Measurements from ENCODE around the gene SCN1B.
"Not testable (repeated sequence)": the region's sequence is repeated elsewhere in the genome, so short reads cannot be mapped to it uniquely, and the experiment has no call there.

SCN1B gene

DNA sequence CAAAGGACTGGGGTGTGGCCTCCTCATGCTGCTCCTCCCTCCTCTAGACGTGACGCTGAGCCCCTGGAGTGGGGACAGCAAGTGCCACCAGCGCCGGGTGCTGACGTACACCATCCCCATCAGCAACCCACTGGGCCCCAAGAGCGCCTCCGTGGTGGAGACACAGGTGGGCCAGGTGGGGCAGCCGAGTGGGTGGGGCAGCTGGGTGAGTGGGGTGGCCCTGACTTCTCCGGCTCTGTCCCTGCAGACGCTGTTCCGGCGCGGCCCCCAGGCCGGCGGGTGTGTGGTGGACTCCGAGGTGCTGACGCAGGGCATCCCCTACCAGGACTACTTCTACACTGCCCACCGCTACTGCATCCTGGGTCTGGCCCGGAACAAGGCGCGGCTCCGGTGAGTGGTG is 11.1 kb upstream of the SCN1B start:
- no peak for DNase-seq

DNA sequence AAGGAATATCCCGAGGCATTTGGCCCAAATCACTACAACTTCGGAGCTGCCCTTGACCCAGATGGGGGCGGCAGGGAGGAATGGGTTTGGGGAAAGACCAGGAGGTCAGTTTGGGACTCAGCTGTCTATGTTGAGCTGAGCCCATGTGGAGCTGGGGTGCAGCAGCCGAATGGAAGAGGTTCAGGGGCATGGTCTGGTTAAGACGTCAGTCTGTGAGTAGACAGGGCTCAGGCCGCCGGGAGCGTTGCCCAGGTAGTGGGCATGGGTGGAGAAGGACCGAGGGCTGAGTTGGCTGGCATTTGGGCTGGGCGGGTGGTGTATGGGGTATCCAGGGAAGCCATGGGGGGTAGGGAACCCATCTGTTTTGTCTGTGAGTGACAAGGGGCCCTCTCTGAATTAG is 9.3 kb upstream of the SCN1B start:
- DNase-seq: no peak

DNA sequence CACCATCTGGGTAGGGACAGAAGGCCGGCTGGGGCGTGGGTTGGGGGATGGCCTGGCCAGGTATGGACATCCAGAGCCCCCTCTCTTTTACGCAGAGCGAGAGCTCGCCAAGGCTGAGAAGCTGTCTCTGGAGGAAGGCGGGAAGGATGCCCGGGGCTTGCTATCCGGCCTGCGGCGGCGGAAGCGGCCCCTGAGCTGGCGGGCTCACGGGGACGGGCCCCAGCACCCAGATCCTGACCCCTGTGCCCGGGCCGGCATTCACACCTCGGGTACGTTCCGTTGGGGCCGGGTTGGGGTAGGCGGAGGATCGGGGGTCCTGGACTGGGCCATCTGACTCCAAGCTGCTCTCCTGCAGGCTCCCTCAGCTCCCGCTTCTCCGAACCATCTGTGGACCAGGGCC is 8.7 kb upstream of the SCN1B start:
- DNase-seq: no peak

DNA sequence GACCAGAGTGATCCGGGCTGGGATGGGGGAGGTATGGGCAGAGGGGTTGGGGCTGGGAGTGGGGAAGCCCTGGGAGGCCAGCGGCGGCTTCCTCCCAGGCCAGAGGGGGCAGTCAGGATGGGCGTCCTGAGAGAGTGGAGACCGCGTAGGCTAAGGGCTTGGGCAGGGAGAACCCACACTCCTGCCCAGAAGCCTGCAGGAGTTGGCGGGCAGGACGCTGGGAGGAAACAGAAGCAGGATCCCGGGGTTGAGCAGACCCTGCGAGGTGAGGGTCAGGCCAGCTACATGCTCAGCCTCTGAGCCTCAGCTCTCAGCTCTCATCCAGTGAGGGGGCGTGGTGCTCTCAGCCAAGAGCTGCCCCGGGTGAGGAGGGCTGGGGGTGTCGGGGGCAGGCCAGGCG is 7.8 kb upstream of the SCN1B start:
- DNase-seq: no peak

DNA sequence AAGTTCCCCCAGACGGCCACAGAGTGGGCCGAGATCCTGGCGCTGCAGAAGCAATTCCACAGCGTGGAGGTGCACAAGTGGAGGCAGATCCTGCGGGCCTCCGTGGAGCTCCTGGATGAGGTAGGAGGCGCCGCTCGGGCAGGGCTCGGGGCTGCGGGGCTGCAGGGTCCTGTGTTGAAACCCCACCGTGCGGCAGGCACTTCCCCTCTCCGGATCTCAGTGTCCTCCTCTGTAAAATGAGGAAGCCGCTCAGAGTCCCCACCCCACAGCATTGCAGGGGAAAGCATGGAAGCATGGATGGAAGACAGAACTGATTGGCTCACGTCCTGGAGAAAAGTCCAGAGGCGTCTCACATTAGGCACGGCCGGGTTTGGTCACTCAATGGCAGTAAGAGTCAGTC is 6.8 kb upstream of the SCN1B start:
- DNase-seq: no peak

DNA sequence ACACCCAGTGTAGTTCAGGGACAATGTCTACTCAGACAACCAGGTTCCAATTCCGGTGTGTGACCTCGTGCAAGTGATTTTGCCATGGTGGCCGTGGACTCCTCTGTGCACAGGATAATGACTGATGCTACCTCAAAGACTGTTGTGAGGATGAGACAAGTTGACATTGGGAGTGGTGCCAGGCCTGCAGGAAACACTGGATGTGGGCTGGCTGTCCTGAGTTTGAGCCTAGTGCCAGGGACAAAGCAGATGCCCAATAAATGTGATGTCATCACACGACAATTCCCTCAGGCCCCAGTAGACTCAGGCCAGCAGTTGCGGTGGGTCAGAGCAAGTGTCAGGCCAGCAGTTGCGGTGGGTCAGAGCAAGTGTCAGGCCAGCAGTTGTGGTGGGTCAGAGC is 6.2 kb upstream of the SCN1B start:
- no peak for DNase-seq

DNA sequence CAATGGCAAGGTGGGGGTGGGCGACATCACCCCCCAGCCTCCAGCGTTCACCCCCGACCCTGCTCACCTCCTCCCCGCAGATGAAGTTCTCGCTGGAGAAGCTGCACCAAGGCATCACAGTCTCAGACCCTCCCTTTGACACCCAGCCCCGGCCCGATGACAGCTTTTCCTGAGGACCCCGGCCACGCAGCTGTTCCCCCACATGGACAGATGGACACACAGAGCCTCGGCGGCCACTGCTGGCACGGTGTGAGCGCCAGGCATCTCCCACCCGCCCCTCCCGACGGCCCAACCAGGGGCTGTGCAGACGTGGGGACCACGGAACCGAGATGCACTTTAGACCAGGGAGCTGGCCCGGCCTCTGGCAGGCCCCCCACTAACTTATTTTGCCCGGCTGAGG is 4.3 kb upstream of the SCN1B start:
- no peak for DNase-seq

DNA sequence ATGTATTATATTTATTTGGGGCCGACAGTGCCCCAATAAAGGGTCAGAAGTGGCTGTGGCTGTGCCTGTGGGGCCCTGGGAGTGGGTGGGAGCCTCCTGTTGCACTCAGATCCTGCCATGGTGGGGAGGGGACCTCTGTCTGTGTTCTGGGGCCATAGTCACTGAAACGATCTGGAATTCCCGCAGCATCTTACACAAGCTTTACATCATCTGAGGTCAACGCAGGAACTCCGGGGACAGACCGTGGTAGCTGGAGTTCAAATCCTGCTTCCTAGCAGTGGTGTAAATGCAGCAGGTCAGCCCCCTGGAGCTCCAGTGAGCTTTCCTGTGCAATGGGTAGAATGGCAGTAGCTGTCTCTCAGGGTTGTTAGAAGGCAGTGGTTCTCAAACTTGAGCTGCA is 3.9 kb upstream of the SCN1B start:
- DNase-seq: no peak

DNA sequence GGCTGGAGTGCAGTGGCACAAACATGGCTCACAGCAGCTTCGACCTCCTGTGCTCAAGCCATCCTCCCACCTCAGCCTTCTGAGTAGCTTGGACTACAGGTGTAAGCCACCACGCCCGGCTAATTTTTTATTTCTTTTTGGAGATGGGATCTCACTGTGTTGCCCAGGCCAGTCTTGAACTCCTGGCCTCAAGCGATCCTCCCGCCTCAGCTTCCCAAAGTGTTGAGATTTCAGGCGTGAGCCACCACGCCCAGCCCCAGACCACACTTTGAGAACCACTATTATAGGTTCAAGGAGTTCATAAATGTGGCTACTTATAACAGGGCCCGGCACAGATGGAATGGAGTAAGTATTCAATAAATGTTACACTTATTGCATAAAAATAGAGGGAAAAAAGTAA is 3.3 kb upstream of the SCN1B start:
- DNase-seq: no peak

DNA sequence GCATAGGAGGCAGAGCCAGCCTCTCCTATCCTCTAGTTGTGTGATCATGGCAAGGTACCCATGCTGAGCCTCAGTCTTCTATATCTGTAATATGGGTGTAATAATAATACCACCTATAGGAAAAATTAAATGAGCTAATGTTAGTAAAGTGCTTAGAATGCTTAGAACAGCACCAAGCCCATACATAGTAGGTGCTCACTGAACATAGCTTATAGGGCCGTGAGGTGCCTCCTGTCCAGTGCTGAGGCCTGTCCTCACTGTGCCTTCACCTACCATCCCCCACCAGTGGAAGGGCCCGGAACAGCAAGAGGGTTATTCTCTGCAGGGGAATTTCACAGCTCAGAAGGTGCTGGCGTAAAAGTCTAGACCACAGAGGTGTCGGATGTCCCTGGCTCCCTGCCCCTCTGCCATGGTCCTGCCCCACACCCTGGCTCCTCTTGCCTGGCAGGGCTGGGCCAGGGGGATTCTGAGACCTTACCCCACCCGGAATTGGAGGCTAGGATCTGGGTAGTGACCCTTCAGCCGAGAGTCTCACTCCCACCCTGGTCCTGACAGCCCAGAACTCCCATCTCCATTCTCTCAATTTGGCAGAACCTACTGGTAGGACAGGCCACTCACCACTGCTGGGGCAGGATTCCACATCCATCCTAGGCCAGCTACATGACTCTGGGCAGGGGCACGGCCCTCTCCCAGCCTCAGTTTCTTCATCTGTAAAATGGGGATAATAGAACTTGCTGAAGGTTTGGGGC is 2.2 kb upstream of the SCN1B start:
- no peak for DNase-seq

DNA sequence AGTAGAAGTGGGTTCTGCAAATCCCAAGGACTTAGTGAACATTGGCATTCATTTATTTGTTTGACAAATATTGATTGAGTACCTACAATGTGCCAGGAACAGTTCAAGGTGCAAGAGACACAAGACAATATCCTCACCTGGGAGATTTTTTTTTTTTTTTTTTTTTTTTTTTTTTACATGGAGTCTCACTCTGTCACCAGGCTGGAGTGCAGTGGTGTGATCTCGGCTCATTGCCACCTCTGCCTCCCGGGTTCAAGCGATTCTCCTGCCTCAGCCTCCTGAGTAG is 1.7 kb upstream of the SCN1B start:
- DNase-seq: not testable (repeated sequence)

DNA sequence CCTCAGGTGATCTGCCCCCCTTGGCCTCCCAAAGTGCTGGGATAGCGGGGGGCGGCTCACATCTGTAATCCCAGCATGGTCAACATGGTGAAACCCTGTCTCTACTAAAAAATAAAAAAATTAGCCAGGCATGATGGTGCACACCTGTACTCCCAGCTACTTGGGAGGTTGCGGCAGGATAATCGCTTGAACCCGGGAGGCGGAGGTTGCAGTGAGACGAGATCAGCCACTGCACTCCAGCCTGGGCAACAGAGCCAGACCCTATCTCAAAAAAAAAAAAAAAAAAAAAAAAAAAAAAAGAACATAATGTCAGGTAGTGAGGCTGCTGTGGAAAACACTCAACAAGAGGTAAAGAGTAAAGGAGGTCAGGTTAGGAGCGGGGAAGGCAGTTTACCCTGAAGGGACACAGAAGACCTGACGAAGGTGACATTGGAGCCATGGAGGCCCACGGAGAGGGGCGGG is 964 bp upstream of the SCN1B start:
- DNase-seq: not testable (repeated sequence)

DNA sequence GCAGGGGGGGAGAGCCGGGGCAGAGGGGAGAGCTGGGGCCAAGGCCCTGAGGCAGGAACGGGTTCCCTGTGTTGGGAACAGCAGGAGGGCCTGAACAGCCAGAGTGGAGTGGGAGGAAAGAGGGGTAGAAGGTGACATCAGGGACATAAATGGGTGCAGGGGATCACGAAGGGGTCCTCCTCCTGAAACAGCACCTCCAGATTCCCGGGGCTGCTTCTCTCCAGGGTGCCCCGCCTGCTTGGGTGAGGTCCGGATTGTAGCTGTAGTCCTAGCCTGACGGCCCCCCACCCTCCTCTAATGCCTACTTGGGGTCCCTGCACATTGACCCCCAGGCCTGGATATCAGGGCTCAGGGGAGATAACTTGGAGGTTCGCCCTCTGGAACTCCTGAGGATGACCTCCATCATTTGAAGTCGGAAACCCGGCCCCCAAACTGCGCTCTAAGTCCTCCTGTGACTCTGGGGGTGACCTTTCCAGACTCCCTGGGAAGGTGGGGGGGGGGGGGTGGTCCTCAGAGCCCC is 473 bp upstream of the SCN1B start:
- DNase-seq: no peak

DNA sequence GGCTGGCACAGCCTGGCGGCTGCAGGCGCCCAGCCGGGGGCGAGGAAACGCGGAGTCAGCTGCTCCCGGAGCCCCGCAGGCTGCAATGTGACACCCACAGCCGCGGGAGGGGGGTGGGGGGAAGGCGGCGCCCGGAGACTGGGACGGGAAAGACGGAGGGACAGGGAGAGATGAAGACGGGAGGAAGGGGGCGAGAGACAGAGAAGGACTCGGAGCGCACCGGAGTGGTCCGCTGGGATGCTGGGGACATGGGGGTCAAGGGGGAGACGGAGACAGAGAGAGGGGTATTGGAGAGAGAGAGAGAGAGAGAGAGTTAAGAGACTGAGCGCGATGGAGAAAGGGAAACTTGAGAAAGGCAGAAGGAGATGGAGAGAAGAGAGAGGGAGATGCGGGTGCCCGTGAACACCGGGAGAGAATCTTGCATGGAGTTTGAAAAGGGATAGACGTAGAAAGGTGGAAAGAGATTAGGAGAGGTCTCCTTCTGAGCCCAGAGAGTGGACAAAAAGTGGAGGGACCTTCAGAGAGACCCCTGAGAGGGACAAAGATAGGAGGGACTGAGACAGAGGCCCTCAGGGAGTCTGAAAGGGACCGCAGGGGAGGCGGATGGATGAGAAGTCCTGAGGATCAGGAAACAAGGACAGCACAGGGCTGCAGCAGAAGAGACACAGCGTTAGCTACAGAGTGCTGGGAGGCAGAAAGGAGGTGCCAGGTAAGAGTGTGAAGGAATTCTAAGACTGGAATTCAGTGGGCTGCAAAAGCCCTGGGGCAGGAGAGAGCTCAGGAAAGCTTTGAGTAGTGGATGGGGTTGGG is 1.0 kb downstream of the SCN1B start:
- DNase-seq: no peak

DNA sequence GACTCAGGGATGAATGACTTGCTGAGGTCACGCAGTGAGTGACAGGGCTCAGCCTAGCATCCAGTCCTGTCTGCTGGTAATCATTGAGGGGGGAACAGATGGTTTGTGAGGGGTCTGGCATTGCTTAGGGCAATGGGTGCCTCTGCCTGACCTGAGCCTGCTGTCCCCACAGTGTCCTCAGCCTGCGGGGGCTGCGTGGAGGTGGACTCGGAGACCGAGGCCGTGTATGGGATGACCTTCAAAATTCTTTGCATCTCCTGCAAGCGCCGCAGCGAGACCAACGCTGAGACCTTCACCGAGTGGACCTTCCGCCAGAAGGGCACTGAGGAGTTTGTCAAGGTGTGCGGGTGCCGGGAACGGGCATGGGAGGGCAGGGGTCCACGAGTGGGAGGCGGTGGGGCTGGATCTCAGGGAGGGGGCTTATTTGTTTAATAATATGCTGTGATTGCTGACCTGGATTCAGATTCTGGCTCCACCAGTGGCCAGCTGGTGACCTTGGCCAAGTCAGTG is 2.1 kb downstream of the SCN1B start:
- DNase-seq: no peak

DNA sequence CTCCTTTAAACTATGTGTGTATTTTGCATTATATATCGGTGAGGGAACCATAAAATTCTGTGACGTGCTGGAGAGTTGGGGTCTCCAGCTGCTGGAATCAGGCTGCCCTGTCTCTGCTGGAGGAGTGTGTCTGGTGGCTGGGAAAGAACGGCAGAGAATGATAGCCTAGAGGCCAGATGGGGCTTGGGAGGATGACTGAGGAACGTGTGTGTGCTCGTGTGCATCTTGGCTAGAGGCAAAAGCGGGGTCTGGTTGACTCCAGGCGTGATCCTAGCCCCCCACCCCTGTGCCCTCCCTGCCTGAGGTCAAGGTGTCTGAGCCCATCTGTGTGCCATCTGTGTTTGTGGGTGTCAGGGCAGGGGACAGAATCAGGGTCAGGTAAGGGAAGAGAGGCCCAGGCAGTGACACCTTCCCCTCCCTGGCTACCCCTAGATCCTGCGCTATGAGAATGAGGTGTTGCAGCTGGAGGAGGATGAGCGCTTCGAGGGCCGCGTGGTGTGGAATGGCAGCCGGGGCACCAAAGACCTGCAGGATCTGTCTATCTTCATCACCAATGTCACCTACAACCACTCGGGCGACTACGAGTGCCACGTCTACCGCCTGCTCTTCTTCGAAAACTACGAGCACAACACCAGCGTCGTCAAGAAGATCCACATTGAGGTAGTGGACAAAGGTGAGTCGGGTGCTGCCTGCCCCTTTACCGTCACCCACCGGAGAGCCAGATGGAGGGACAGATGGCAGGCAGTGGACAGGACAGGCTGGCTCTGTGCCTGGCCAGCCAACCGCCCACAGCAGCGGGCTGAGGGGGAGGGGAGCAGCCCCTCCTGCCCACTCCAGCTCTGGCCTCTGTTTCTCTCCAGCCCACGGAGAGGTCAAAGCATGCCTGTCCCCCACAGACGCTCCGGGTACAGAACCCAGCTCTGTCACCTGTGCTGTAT is 3.1 kb downstream of the SCN1B start:
- no peak for DNase-seq

DNA sequence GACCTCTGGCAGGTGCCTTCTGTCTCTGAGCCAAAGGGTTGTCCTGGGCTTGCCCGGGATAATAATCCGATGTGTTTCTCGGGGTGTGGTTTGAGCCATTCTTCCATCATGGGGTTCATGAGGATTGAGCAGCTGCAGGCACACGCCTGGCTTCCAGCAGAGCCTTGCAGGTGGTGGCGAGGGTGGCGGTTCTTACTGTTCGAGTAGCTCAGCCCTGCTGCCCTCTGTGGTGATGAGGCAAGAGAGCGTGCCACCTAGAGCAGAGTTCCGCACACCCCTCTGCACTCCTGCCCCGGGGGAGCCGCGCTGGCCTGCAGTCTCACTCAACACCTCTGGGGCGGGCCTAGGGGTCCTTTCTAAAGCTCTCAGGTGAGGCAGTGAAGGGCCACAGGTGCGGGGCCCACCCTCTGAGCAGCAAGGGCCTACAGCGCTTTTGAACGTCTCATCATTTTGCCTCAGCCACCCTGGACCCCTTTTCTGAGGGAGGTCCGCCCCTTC is 3.8 kb downstream of the SCN1B start:
- no peak for DNase-seq

DNA sequence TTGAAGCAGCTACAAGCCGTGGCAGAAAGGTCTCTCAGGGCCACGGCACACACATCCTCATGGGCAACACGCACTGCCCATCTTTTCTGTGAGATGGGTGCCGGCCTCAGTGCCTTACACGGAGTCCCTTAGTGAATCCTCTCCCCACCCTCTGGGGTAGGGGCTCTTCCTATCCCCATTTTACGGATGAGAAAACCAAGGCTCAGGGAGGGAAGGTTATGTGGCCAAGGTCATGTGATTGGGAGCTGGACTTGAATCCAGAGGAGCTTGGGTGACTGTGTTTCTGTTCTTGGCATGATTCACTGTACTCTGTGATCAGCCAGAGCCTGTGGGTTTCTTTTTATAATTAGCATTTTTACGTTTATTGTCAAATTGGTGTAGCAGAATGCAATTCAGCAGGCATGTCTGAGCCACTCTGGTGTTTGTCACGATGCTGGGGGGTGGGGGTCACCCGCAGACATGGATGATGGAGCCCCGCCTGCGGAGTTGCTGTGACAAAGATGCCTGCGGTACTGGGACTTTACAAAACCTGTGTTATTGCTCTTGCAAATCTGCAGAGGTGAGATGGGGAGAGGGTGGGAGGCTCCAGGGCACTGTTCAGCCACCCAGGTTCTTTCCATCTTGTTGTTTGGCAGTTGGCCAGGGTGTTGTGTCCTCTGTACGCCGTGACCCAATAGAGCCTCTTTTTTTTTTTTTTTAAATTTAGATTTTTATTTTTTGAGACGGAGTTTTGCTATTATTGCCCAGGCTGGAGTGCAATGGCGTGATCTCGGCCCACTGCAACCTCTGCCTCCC is 4.5 kb downstream of the SCN1B start:
- no peak for DNase-seq

DNA sequence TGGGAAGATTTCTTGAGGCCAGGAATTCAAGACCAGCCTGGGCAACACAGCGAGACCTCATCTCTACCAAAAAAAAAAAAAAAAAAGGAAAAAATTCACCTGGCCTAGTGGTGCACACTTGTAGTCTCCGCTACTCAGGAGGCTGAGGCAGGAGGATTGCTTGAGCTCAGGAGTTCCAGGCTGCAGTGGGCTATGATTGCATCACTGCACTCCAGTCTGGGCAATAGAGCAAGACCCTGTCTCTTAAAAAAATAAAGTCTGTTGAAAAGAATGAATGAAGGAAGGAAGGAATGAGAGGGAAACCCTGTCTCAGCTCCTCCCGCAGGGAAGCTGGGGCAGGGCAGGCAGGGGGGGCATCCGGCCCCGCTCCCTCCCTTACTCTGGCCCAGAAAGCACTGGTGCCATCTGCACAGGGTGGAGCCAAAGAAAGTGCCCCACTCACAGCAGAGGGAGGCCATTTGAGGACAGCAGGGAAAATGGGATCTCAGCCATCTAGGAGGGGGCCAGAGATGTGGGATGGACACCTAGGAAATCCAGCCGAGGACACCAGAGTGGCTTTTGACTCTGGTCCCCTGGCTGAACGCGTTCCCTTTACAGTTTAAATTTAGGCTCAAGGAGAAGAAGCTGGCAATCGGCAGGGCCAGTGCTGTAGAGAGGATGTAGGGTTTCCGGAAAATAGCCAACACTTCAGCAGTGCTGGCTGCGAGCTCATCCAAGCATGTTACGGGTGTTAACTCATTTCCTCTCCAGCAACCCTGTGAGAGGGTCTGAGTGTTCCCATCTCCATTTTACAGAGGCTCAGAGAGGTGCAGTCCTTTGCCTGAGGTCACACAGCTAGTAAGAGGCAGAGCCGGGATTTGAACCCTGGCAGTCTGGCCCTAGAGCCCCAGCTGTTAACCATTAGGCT is 7.7 kb downstream of the SCN1B start:
- no peak for DNase-seq

DNA sequence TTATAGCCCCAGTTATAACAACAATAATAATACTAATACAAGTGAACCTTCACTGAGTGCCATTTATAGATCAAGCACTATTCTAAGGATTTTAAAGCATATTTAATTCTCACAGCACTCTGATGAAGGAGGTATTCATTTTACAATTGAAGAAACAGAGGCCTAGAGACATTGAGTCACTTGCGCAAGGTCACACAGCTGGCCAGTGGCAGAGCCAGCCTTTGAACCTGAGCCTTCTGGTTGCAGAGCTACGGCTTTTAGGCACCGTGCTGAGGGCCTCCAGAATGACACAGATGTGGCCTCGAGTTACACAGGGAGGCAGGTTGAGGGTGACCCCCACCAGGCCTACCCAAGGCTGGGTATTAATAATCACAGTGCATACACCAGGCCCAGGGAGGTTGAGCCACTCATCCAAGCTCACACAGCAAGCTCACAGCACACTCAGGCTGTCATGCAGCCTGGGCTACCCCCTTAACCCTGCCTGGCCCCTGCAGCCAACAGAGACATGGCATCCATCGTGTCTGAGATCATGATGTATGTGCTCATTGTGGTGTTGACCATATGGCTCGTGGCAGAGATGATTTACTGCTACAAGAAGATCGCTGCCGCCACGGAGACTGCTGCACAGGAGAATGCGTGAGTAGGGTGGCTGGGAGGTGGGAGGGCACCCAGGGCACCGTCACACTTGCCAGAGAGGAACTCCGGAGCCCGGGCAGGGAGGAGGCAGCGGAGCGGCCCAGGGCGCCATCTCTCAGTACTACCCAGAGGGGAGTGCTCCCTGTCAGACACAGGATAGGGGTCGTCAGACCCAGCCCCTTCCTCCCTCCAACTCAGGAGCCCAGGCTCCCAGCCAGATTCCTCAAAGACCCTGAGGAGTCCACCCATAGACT is 8.6 kb downstream of the SCN1B start:
- no peak for DNase-seq

Data from stimulated activated CD8-positive, alpha-beta memory T cell treated with anti-CD3 and anti-CD28 coated beads, Interleukin-4, amount 100 ng/mL, for 48 hours (primary cell).